ENCODE results near the gene SLC2A13.

SLC2A13 gene

DNA sequence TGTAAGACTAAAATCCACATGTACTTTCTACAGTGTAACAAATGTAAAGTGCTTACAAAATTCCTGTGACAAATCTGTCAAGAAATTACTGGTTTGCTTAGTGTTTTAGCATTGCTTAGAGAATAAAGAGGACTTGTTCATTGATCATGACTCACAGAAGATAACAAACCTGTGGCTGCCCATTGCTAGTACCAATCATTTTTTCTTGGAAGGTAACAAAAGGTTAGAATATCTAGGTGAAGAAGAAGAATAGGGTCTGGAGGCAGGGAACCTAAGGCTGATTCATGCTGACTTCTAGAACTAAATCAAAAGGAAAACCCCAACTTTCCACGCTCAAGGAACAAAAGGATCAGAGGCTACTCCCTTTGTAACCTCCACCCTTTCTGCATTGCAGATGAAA is 253.5 kb downstream of the SLC2A13 start:
- TF ChIP-seq ZBTB7A (IDR thresholded peaks at IDR 0.05; ENCODE audit: low read depth) (no peak), CEBPB (IDR thresholded peaks at IDR 0.05) (no peak), RAD21 (IDR thresholded peaks at IDR 0.05; ENCODE audit: low read depth) (no peak), EGR1 (IDR thresholded peaks at IDR 0.05) (no peak), FOXM1 (IDR thresholded peaks at IDR 0.05; ENCODE audit: borderline replicate concordance, low read depth) (no peak), TAF1 (IDR thresholded peaks at IDR 0.05; ENCODE audit: low read depth) (no peak), TCF12 (IDR thresholded peaks at IDR 0.05; ENCODE audit: low read depth) (no peak), NFIC (IDR thresholded peaks at IDR 0.05) (no peak)
- TF ChIP-seq, protein P1, sequence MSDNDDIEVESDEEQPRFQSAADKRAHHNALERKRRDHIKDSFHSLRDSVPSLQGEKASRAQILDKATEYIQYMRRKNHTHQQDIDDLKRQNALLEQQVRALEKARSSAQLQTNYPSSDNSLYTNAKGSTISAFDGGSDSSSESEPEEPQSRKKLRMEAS (IDR thresholded peaks at IDR 0.05), result no peak
- TF ChIP-seq, protein P2, sequence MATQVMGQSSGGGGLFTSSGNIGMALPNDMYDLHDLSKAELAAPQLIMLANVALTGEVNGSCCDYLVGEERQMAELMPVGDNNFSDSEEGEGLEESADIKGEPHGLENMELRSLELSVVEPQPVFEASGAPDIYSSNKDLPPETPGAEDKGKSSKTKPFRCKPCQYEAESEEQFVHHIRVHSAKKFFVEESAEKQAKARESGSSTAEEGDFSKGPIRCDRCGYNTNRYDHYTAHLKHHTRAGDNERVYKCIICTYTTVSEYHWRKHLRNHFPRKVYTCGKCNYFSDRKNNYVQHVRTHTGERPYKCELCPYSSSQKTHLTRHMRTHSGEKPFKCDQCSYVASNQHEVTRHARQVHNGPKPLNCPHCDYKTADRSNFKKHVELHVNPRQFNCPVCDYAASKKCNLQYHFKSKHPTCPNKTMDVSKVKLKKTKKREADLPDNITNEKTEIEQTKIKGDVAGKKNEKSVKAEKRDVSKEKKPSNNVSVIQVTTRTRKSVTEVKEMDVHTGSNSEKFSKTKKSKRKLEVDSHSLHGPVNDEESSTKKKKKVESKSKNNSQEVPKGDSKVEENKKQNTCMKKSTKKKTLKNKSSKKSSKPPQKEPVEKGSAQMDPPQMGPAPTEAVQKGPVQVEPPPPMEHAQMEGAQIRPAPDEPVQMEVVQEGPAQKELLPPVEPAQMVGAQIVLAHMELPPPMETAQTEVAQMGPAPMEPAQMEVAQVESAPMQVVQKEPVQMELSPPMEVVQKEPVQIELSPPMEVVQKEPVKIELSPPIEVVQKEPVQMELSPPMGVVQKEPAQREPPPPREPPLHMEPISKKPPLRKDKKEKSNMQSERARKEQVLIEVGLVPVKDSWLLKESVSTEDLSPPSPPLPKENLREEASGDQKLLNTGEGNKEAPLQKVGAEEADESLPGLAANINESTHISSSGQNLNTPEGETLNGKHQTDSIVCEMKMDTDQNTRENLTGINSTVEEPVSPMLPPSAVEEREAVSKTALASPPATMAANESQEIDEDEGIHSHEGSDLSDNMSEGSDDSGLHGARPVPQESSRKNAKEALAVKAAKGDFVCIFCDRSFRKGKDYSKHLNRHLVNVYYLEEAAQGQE (IDR thresholded peaks at IDR 0.05; ENCODE audit: low read depth), result no peak
- TF ChIP-seq, protein P3, sequence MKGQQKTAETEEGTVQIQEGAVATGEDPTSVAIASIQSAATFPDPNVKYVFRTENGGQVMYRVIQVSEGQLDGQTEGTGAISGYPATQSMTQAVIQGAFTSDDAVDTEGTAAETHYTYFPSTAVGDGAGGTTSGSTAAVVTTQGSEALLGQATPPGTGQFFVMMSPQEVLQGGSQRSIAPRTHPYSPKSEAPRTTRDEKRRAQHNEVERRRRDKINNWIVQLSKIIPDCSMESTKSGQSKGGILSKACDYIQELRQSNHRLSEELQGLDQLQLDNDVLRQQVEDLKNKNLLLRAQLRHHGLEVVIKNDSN (IDR thresholded peaks at IDR 0.05), result no peak

DNA sequence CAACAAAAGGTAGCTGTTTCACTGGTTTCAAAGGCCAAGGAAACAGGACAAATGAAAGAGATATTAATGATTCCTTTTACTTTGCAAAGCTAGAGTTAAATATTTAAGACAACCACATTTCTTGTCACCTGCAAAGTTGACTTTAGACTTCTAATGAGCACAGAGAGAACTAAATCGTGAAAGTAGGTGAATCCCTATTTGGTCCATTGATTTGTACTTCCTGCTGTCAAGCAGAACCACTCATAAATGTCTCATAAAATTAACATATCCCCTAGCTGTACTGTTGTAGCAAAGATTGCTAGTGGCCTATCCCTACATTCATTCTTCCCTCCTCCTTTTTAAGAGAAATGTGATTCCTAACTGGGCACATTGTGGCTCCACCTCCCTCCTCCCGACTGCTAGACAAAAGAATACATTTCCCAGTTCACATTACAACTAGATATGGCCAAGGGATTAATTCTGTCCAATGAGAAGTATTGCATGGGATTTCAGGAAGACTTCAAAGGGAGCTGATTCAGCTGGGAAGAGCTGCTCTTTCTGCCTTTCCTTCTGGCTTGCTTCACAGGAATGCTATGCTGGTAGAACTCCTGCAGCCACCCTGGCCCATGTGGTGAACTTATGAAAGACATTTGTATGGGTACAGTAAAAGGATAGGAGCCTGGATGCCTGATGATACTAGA is 258.8 kb downstream of the SLC2A13 start:
- TF ChIP-seq EGR1 (IDR thresholded peaks at IDR 0.05), result no peak
- TF ChIP-seq CEBPB (IDR thresholded peaks at IDR 0.05), result 0 out of 2 replicates have a peak, but pooled peaks have one; percentile 12
- TF ChIP-seq, protein P2 (IDR thresholded peaks at IDR 0.05; ENCODE audit: low read depth), result no peak
- no peak for TF ChIP-seq EP300 (IDR thresholded peaks at IDR 0.05; ENCODE audit: borderline replicate concordance)
- TF ChIP-seq, protein P1 (IDR thresholded peaks at IDR 0.05), result peak; percentile 37; the same call in 1 of the 2 replicates

DNA sequence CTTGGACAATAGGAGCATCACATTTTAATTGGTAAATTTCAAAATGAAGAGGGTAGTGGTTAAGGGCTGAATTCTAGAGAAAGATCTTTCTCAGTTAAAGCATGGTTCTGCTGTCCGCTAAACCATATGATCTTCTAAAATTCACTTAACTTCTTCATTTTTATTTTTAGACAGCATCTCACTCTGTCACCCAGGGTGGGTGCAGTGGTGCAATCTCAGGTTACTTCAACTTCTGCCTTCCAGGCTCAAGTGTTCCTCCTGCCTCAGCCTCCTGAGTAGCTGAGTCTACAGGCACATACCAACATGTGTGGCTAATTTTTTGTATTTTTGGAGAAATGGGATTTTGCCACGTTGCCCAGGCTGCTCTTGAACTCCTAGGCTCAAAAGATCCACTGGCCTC is 259.6 kb downstream of the SLC2A13 start:
- no peak for TF ChIP-seq CREB1 (IDR thresholded peaks at IDR 0.05; ENCODE audit: low read depth)
- TF ChIP-seq TCF12 (IDR thresholded peaks at IDR 0.05; ENCODE audit: low read depth), result no peak
- TF ChIP-seq, protein P3 (IDR thresholded peaks at IDR 0.05), result no peak
- no peak for TF ChIP-seq FOXM1 (IDR thresholded peaks at IDR 0.05; ENCODE audit: borderline replicate concordance, low read depth)
- no peak for TF ChIP-seq CEBPB (IDR thresholded peaks at IDR 0.05)
- TF ChIP-seq, protein P2 (IDR thresholded peaks at IDR 0.05; ENCODE audit: low read depth), result no peak
- no peak for TF ChIP-seq TEAD4 (IDR thresholded peaks at IDR 0.05)
- no peak for TF ChIP-seq TAF1 (IDR thresholded peaks at IDR 0.05; ENCODE audit: low read depth)
- no peak for TF ChIP-seq ZBTB7A (IDR thresholded peaks at IDR 0.05; ENCODE audit: low read depth)
- TF ChIP-seq, protein P1 (IDR thresholded peaks at IDR 0.05), result no peak

DNA sequence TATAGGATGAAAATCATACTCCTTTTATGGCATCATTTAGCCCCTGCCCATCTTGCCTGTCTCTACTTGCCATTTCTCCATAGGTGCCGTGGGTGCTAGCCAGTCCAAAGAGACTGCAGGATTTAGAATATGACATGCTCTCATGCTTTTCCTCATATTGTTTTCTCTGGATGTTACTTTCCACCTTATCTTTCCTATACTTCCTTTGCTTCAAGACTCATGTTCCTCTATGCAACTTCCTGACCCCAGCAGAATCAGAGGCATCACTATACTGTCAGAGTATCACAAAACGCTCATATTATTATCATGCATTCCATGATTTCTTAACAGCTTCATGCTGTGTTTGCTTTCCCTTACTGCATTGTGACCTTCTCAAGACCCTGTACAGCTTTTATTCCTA is 265.5 kb downstream of the SLC2A13 start:
- TF ChIP-seq NFIC (IDR thresholded peaks at IDR 0.05) (no peak), TEAD4 (IDR thresholded peaks at IDR 0.05) (no peak), TAF1 (IDR thresholded peaks at IDR 0.05; ENCODE audit: low read depth) (no peak), TCF12 (IDR thresholded peaks at IDR 0.05; ENCODE audit: low read depth) (no peak), EP300 (IDR thresholded peaks at IDR 0.05; ENCODE audit: borderline replicate concordance) (no peak), CEBPB (IDR thresholded peaks at IDR 0.05) (no peak), RAD21 (IDR thresholded peaks at IDR 0.05; ENCODE audit: low read depth) (no peak), CREB1 (IDR thresholded peaks at IDR 0.05; ENCODE audit: low read depth) (no peak), EGR1 (IDR thresholded peaks at IDR 0.05) (no peak), FOXM1 (IDR thresholded peaks at IDR 0.05; ENCODE audit: borderline replicate concordance, low read depth) (no peak), ZBTB7A (IDR thresholded peaks at IDR 0.05; ENCODE audit: low read depth) (no peak), YY1 (IDR thresholded peaks at IDR 0.05; ENCODE audit: low read depth) (no peak)
- TF ChIP-seq, protein P2 (IDR thresholded peaks at IDR 0.05; ENCODE audit: low read depth), result no peak
- TF ChIP-seq, protein P3 (IDR thresholded peaks at IDR 0.05), result no peak
- TF ChIP-seq, protein P1 (IDR thresholded peaks at IDR 0.05), result no peak
